OCI-LY1 (cell line): Measurements from ENCODE around the gene ELMO1.

Experiments used
- H2AFZ ChIP-seq: fragments of 200-600 bp; sonication (generic), shearing (Covaris generic); 2 replicates; pipeline ENCODE4 v1.6.0; 2014; ENCODE audit warnings: antibody characterized with exemption, mild to moderate bottlenecking, low read length
- H3F3A ChIP-seq: fragments of 200-600 bp; sonication (generic), shearing (Covaris generic); 2 replicates; pipeline ENCODE4 v1.6.0; 2014; ENCODE audit warnings: mild to moderate bottlenecking, antibody characterized with exemption, low read length, moderate library complexity; ENCODE audit not compliant: insufficient read depth
- H3K27ac ChIP-seq: fragments of 200-600 bp; sonication (generic); 2 replicates; pipeline ENCODE4 v1.5.1; 2014; ENCODE audit warnings: low read length, mixed run types, mild to moderate bottlenecking, low read depth; ENCODE audit not compliant: poor library complexity, severe bottlenecking
- H3K27me3 ChIP-seq: fragments of 200-600 bp; sonication (generic); 2 replicates; pipeline ENCODE4 v1.6.0; 2014; ENCODE audit warnings: antibody characterized with exemption, mild to moderate bottlenecking, low read length, moderate library complexity; ENCODE audit not compliant: insufficient read depth
- H3K36me3 ChIP-seq: fragments of 200-600 bp; sonication (generic); 2 replicates; pipeline ENCODE4 v1.6.1; 2014; ENCODE audit warnings: mild to moderate bottlenecking, antibody characterized with exemption, low read length, moderate library complexity, mixed read lengths; ENCODE audit not compliant: insufficient read depth
- H3K4me1 ChIP-seq: fragments of 200-600 bp; sonication (generic); 2 replicates; pipeline ENCODE4 v1.5.1; 2014; ENCODE audit warnings: mild to moderate bottlenecking, low read length, moderate library complexity; ENCODE audit not compliant: insufficient read depth, severe bottlenecking
- H3K4me2 ChIP-seq: fragments of 200-600 bp; sonication (generic), shearing (Covaris generic); 2 replicates; pipeline ENCODE4 v1.6.1; 2014; ENCODE audit warnings: low read length
- H3K4me3 ChIP-seq: fragments of 200-600 bp; sonication (generic); 2 replicates; pipeline ENCODE4 v1.5.1; 2014; ENCODE audit warnings: low read length, low read depth, mild to moderate bottlenecking, mixed read lengths; ENCODE audit not compliant: poor library complexity, severe bottlenecking
- H3K79me2 ChIP-seq: fragments of 200-600 bp; shearing (Covaris generic); 2 replicates; pipeline ENCODE4 v1.6.1; 2016; ENCODE audit warnings: mixed run types, low read length, mixed read lengths; ENCODE audit not compliant: insufficient read depth
- H3K9ac ChIP-seq: fragments of 200-600 bp; sonication (generic), shearing (Covaris generic); 2 replicates; pipeline ENCODE4 v1.6.1; 2014; ENCODE audit warnings: mild to moderate bottlenecking, low read length, mixed read lengths
- H3K9me2 ChIP-seq: fragments of 200-600 bp; sonication (generic), shearing (Covaris generic); 2 replicates; pipeline ENCODE4 v1.6.1; 2014; ENCODE audit warnings: low read depth, mild to moderate bottlenecking, low read length, mixed read lengths
- H3K9me3 ChIP-seq: fragments of 200-600 bp; shearing (Covaris generic); 2 replicates; pipeline ENCODE4 v1.6.1; 2014; ENCODE audit warnings: low read length, mixed read lengths
- H4K20me1 ChIP-seq: fragments of 200-600 bp; sonication (generic), shearing (Covaris generic); 2 replicates; pipeline ENCODE4 v1.6.0; 2016; ENCODE audit warnings: mild to moderate bottlenecking, low read length; ENCODE audit not compliant: insufficient read depth
- EZH2 ChIP-seq: fragments of 200-600 bp; sonication (generic), shearing (Covaris generic); IDR thresholded peaks from 2 replicates; pipeline ENCODE4 v1.8.0; 2017; ENCODE audit warnings: borderline replicate concordance, mixed run types, mild to moderate bottlenecking, antibody characterized with exemption, low read length, moderate library complexity, mixed read lengths
- TF ChIP-seq, protein P1 (sequence below): fragments of 200-600 bp; sonication (generic), shearing (Covaris generic); IDR thresholded peaks from 2 replicates; pipeline ENCODE4 v1.5.1; 2017; ENCODE audit warnings: mild to moderate bottlenecking, antibody characterized with exemption, low read length, moderate library complexity, mixed read lengths

Gene ELMO1

GRCh38 chr7:37247861-37248260, 200.8 kb downstream of the ELMO1 start:
- no peak overlapping the region for H3K4me2 ChIP-seq
- peaks cover 12% of the 10 kb centered on the region for H3K79me2 ChIP-seq

GRCh38 chr7:37245590-37245989, 203.1 kb downstream of the ELMO1 start:
- Histone ChIP-seq H3K79me2 (peaks cover 4% of the 10 kb centered on the region; the same call in 1 of the 2 replicates), H3K27ac (no peak overlapping the region), H3K36me3 (peaks cover 78% of the 10 kb centered on the region), H3K4me1 (no peaks in the 10 kb centered on the region), H4K20me1 (no peaks in the 10 kb centered on the region), H3K9me2 (no peaks in the 10 kb centered on the region), H3K4me2 (no peak overlapping the region), H2AFZ (no peak overlapping the region), H3F3A (no peaks in the 10 kb centered on the region), H3K4me3 (no peak overlapping the region), H3K9ac (no peak overlapping the region), H3K9me3 (no peaks in the 10 kb centered on the region), H3K27me3 (no peaks in the 10 kb centered on the region)
- TF ChIP-seq EZH2: no peak

More at GRCh38 chr7:37247861-37248260, 200.8 kb downstream of the ELMO1 start:
- Histone ChIP-seq H3K27me3 (no peaks in the 10 kb centered on the region), H3K36me3 (peaks cover 65% of the 10 kb centered on the region), H3K4me3 (no peak overlapping the region), H3K9me3 (no peaks in the 10 kb centered on the region), H2AFZ (no peak overlapping the region), H4K20me1 (no peaks in the 10 kb centered on the region), H3K9me2 (no peaks in the 10 kb centered on the region), H3K4me1 (no peaks in the 10 kb centered on the region), H3F3A (no peaks in the 10 kb centered on the region), H3K9ac (no peak overlapping the region), H3K27ac (no peak overlapping the region)
- TF ChIP-seq, protein P1, sequence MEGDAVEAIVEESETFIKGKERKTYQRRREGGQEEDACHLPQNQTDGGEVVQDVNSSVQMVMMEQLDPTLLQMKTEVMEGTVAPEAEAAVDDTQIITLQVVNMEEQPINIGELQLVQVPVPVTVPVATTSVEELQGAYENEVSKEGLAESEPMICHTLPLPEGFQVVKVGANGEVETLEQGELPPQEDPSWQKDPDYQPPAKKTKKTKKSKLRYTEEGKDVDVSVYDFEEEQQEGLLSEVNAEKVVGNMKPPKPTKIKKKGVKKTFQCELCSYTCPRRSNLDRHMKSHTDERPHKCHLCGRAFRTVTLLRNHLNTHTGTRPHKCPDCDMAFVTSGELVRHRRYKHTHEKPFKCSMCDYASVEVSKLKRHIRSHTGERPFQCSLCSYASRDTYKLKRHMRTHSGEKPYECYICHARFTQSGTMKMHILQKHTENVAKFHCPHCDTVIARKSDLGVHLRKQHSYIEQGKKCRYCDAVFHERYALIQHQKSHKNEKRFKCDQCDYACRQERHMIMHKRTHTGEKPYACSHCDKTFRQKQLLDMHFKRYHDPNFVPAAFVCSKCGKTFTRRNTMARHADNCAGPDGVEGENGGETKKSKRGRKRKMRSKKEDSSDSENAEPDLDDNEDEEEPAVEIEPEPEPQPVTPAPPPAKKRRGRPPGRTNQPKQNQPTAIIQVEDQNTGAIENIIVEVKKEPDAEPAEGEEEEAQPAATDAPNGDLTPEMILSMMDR: no peak
- TF ChIP-seq EZH2: no peak

DNA sequence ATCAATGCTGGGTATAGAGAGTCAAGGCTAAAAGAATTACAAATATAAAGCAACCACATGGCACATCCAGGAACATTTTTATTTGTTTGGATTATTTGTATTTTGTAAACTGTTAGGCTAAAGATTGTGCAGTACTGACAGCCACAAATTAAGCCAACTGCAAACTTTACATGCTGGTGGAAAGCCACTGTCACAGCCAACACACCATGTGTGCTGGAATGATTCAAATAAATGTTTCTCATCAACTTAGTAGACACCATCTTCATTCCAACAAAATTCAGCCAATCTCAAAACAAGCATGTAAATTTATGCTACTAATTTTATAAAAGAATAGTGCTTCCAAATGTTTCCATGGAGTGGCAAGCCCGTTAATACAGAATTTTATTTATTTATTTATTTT, 211.8 kb downstream of the ELMO1 start:
- H3K4me1 ChIP-seq: no peaks in the 10 kb centered on the region

GRCh38 chr7:37235813-37236212, 212.9 kb downstream of the ELMO1 start:
- H3K4me1 ChIP-seq: no peaks in the 10 kb centered on the region
- H3K27me3 ChIP-seq: no peaks in the 10 kb centered on the region
- H3F3A ChIP-seq: no peaks in the 10 kb centered on the region; the same call in 1 of the 2 replicates
- H3K36me3 ChIP-seq: peaks cover 54% of the 10 kb centered on the region
- H3K27ac ChIP-seq: no peak overlapping the region
- H3K79me2 ChIP-seq: no peaks in the 10 kb centered on the region; the same call in 1 of the 2 replicates
- H2AFZ ChIP-seq: no peak overlapping the region
- no peak overlapping the region for H3K4me3 ChIP-seq
- TF ChIP-seq EZH2: no peak
- TF ChIP-seq, protein P1: no peak
- H3K4me2 ChIP-seq: no peak overlapping the region
- no peaks in the 10 kb centered on the region for H4K20me1 ChIP-seq
- no peak overlapping the region for H3K9ac ChIP-seq
- H3K9me2 ChIP-seq: no peaks in the 10 kb centered on the region
- H3K9me3 ChIP-seq: no peaks in the 10 kb centered on the region

More for the DNA sequence above, 211.8 kb downstream of the ELMO1 start:
- H2AFZ ChIP-seq: no peak overlapping the region
- H3K36me3 ChIP-seq: peaks cover 53% of the 10 kb centered on the region
- H3K9ac ChIP-seq: no peak overlapping the region
- no peaks in the 10 kb centered on the region for H3K9me3 ChIP-seq
- no peaks in the 10 kb centered on the region for H4K20me1 ChIP-seq
- no peak overlapping the region for H3K4me2 ChIP-seq
- no peaks in the 10 kb centered on the region for H3K9me2 ChIP-seq
- no peaks in the 10 kb centered on the region; the same call in 1 of the 2 replicates for H3K79me2 ChIP-seq
- H3K4me3 ChIP-seq: no peak overlapping the region
- TF ChIP-seq EZH2: no peak
- TF ChIP-seq, protein P1: no peak
- no peaks in the 10 kb centered on the region for H3K27me3 ChIP-seq
- H3F3A ChIP-seq: no peaks in the 10 kb centered on the region; the same call in 1 of the 2 replicates
- no peak overlapping the region for H3K27ac ChIP-seq
